Heart right ventricle (tissue), 16 donors: ENCODE data around the gene RAB6B. TPM values are rescaled to one million over a fixed set of nuclear protein-coding genes. Genes with fewer than 3 reads are reported as not detected.

Experiments
- ATAC-seq, 8 donors: fragments of 200-7000 bp; cut with Tn5 transposase; one replicate each; pipeline ENCODE4 v1.9.1; 2020; ENCODE audit warnings: mild to moderate bottlenecking in 8 of 8, moderate library complexity in 8 of 8, moderate number of reproducible peaks in 1 of 8
- DNase-seq, 2 donors: peaks; one replicate each; pipeline ENCODE4 v3.0.0-alpha.2; 2020
- H3K27ac ChIP-seq, 10 donors: fragments of 200-600 bp; sonication (generic) in 2 of 10; one replicate each; pipeline versions ENCODE4 v1.5.0 to v1.8.0; 2020 to 2022; ENCODE audit warnings: mild to moderate bottlenecking in 3 of 10
- H3K27me3 ChIP-seq, 7 donors: fragments of 200-600 bp; one replicate each; pipeline ENCODE4 v1.8.0; 2021 to 2022; ENCODE audit warnings: mild to moderate bottlenecking in 2 of 7
- H3K36me3 ChIP-seq, 9 donors: fragments of 200-600 bp; sonication (generic) in 1 of 9; one replicate each; pipeline versions ENCODE4 v1.5.0 to v1.8.0; 2020 to 2022; ENCODE audit warnings: mild to moderate bottlenecking in 2 of 9
- H3K4me1 ChIP-seq, 9 donors: fragments of 200-600 bp; sonication (generic) in 1 of 9; one replicate each; pipeline versions ENCODE4 v1.5.0 to v1.8.0; 2020 to 2022; ENCODE audit warnings: mild to moderate bottlenecking in 4 of 9
- H3K4me3 ChIP-seq, 10 donors: fragments of 200-600 bp; sonication (generic) in 2 of 10; one replicate each; pipeline versions ENCODE4 v1.5.0 to v1.8.0; 2020 to 2022; ENCODE audit warnings: mild to moderate bottlenecking in 7 of 10, moderate library complexity in 2 of 10
- H3K9me3 ChIP-seq, 11 donors: fragments of 200-600 bp in 10 of 11; sonication (generic) in 2 of 11; one replicate each; pipeline versions ENCODE4 v1.5.0 to v1.8.0; 2013 to 2022; ENCODE audit warnings: mild to moderate bottlenecking in 2 of 11, control low read depth in 1 of 11, moderate library complexity in 1 of 11
- WGBS, 2 donors: extraction: QIAGEN DNeasy Blood & Tissue Kit; methylation state at CpG; one replicate each; pipeline ENCODE4 v1.1.7; 2013; ENCODE audit warnings: inconsistent platforms in 1 of 2; 5-methylcytosine and 5-hydroxymethylcytosine counted together
- intact Hi-C, 10 donors: fragments of 100-400 bp; cut with DNase I; formaldehyde crosslinking; loops; one replicate each; pipeline versions ENCODE4 v1.11.1 to v1.14.2; 2022
- polyA plus RNA-seq, 2 donors: library from polyadenylated mRNA; stranded (reverse); fragments of 200-250 nt; gene quantifications; one replicate each; pipeline ENCODE4 v1.2.3, GENCODE V29; 2013
- total RNA-seq, 10 donors: library from RNA; stranded (reverse); fragmentation: NEBNext Ultra II Directional in 3 of 10; extraction: Animal tissue kit (Norgen Biotek cat#: 25700) in 3 of 10; gene quantifications; one replicate each; pipeline versions ENCODE4 v1.2.1 to v1.2.4, GENCODE V29; 2021 to 2023
- TF ChIP-seq, protein P1 (sequence below), 9 donors: fragments of 200-600 bp; sonication (generic) in 2 of 9; IDR thresholded peaks; one replicate each; pipeline versions ENCODE4 v1.5.0 to v1.8.0; 2021 to 2022; ENCODE audit warnings: antibody characterized with exemption in 9 of 9, mild to moderate bottlenecking in 5 of 9, moderate library complexity in 1 of 9
- donor health status: Arrhythmogenic right ventricular cardiomyopathy.
- donor health status: ischemic (EF 13 %, LVEDD 7.1; RV severe dilation, severe dysfunction).
- donor health status: healthy with polysubstance abuse.
- donor health status: DM: no; HTN: yes; CAD: no.
- donor health status: DM: no; HTN: no; CAD: no.
- donor health status: ischemic (EF 25% LVEDD 6.9; RV normal size, moderate dysfunction).
- donor health status: ischemic (EF 25% LVEDD 5.7; RV mildly dilated, moderate dysfunction).
- donor health status: healthy.
- donor health status: DM: yes; HTN: yes; CAD: no.
- donor health status: Ischemic cardiomyopathy.
- donor health status: ischemic (EF 35%, LVEDD 5.7; RV mildly dilated, moderate dysfunction).
- donor health status: nonischemic (EF 11% LVEDD 7.7; RV severe dilation, severe dysfunction).
- donor health status: DM: yes; HTN: yes; CAD: no.
- donor health status: PGD.
- donor health status: ischemic (EF 29% LVEDD 5.4; RV normal size, mild dysfunction).
- donor health status: nonischemic (EF 23%, LVEDD 6.1; RV moderate dilation, normal function).

Gene RAB6B
- total and polyA plus RNA-seq, 12 donors, result 7.0 to 73.8 (median 44.2) TPM

DNA sequence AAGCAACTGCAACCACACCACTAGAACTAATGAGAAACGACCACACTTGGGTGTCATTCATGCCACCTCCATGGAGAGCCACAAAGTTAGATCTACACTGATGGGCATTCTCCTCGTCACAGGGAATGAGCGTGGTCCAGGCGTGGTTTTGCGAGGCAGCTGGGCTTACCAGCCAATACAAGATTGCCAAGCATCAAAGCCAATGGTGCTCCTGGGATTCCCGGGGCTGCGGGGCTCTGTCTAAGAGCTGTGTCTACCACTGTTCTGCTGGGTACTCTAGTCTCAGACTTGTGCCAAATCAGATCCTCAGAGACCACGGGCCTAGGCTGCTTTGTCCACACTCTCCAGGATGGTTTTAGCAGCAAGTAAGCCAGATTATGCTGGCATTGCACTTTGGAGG is 43.8 kb downstream of the RAB6B start:
- 93 to 94% methylated on average over 8 of the region's 8 CpGs for WGBS, 2 donors
- H3K9me3 ChIP-seq, result no peaks in the 10 kb centered on the region
- no peak for DNase-seq
- ATAC-seq, result no peak
- intact Hi-C loops, result loop anchor here in 1 of 10 donors (5.0 kb wide), 1 partner anchor 35 kb away; no protein-coding TSS in a partner anchor
- no peaks in the 10 kb centered on the region for H3K27me3 ChIP-seq
- H3K4me1 ChIP-seq, result peaks cover 0 to 33% (median 24%) of the 10 kb centered on the region in 9 donors
- TF ChIP-seq, protein P1, sequence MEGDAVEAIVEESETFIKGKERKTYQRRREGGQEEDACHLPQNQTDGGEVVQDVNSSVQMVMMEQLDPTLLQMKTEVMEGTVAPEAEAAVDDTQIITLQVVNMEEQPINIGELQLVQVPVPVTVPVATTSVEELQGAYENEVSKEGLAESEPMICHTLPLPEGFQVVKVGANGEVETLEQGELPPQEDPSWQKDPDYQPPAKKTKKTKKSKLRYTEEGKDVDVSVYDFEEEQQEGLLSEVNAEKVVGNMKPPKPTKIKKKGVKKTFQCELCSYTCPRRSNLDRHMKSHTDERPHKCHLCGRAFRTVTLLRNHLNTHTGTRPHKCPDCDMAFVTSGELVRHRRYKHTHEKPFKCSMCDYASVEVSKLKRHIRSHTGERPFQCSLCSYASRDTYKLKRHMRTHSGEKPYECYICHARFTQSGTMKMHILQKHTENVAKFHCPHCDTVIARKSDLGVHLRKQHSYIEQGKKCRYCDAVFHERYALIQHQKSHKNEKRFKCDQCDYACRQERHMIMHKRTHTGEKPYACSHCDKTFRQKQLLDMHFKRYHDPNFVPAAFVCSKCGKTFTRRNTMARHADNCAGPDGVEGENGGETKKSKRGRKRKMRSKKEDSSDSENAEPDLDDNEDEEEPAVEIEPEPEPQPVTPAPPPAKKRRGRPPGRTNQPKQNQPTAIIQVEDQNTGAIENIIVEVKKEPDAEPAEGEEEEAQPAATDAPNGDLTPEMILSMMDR (IDR thresholded peaks at IDR 0.05), result no peak
- H3K4me3 ChIP-seq, result no peak overlapping the region
- no peak overlapping the region for H3K27ac ChIP-seq
- no peaks in the 10 kb centered on the region for H3K36me3 ChIP-seq

DNA sequence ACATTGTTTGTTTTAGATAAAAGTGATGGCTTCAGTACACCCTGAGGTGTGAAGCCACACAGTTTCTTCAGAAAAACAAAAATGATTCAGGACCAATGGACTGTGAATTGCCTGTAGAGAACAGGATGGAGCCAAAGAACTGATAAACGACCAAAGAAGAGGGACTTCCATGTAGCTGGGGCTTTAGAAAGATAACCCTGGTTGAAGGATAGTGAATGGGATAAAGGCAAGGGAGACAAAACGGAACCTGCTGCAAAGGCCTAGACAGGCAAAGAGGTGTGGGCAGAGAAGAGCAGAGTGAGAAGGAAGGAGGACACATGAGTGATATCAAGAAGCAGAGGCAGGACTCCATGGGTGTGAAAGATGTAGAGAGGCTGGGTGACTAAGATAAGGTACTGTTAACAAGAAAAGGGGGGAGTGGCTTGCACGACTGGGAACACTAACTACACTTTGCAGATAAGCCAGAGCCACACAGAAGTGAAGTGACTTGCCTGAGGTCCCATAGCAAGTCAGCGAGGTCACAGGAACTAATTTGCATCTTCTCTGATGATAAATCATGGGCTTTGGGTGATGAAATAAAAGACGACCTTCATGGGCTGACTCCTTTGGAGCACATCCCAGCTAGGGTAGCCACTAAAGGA is 44.3 kb downstream of the RAB6B start:
- intact Hi-C loops, result loop anchor here in 1 of 10 donors (5.0 kb wide), 1 partner anchor 36 kb away; no protein-coding TSS in a partner anchor
- TF ChIP-seq, protein P1 (IDR thresholded peaks at IDR 0.05), result no peak
- 55 to 63% methylated on average over 5 of the region's 5 CpGs for WGBS, 2 donors
- Histone ChIP-seq H3K27ac (no peak overlapping the region), H3K9me3 (no peaks in the 10 kb centered on the region), H3K36me3 (no peaks in the 10 kb centered on the region), H3K27me3 (no peaks in the 10 kb centered on the region), H3K4me1 (peaks cover 0 to 30% (median 22%) of the 10 kb centered on the region in 9 donors), H3K4me3 (no peak overlapping the region)
- ATAC-seq (no peak), DNase-seq (no peak)

DNA sequence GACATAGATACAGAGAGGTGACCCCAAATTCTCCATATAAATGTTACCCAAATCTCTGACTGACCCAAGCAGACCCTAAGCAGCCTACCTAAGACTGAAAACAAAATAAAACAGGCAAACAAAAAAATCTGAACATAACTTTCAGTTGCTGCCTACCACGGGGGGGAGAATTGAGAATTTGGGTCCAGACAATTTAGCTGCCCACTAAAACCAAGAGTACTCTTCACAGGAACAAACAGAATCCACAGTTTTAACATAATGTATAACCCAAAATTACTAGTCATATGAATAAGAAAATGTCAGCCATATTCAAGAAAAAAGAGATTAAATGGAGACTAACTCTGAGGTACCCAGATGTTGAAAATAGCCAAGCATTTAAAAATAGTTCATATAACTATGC is 45.6 kb downstream of the RAB6B start:
- ATAC-seq (no peak), DNase-seq (no peak)
- Histone ChIP-seq H3K36me3 (no peaks in the 10 kb centered on the region), H3K27ac (no peak overlapping the region), H3K27me3 (no peaks in the 10 kb centered on the region), H3K9me3 (no peaks in the 10 kb centered on the region), H3K4me3 (no peak overlapping the region), H3K4me1 (peaks cover 0 to 21% (median 17%) of the 10 kb centered on the region in 9 donors)
- intact Hi-C loops, result loop anchor here in 1 of 10 donors (5.0 kb wide), 1 partner anchor 37 kb away; no protein-coding TSS in a partner anchor
- TF ChIP-seq, protein P1 (IDR thresholded peaks at IDR 0.05), result no peak
- 97% methylated on average over 1 of the region's 1 CpG for WGBS, 2 donors

DNA sequence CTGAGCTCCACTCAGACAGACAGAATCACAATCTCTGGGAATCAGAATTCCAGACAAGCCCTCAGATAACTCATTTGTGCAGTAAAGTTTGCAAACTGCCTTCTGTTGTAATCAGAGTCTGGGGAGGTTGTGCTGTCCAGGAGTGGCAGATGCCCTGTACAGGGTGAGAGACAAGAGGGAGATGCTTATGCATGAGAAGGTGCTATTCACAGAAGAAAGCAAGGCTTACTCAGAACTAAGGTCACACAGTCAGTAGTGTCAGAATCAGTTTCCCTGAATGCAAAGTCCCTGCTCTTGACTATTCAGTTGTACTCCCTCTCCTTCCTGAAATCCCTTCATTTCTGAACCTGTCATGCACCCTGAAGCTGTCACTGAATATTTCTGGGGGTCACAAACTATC is 46.3 kb downstream of the RAB6B start:
- no peak overlapping the region for H3K4me3 ChIP-seq
- TF ChIP-seq, protein P1 (IDR thresholded peaks at IDR 0.05), result no peak
- H3K27ac ChIP-seq, result no peak overlapping the region
- no peaks in the 10 kb centered on the region for H3K36me3 ChIP-seq
- DNase-seq (no peak), ATAC-seq (no peak)
- no peaks in the 10 kb centered on the region for H3K9me3 ChIP-seq
- H3K4me1 ChIP-seq, result peaks cover 0 to 14% (median 12%) of the 10 kb centered on the region in 9 donors
- intact Hi-C loops, result no loop called here
- no peaks in the 10 kb centered on the region for H3K27me3 ChIP-seq
